WI38 (cell line): ENCODE results near the gene KCNJ5.

Experiments used
- H3K4me3 ChIP-seq: 2 replicates; pipeline ENCODE4 v1.5.1; 2011; ENCODE audit warnings: low read depth, mild to moderate bottlenecking, control low read depth, low read length
- CTCF ChIP-seq: IDR thresholded peaks from 2 replicates; pipeline ENCODE4 v1.5.1; 2012; ENCODE audit warnings: low read depth, mild to moderate bottlenecking, control low read depth, low read length

The KCNJ5 gene

GRCh38 chr11:128967578-128967977 is 76.4 kb downstream of the KCNJ5 start:
- no peak for TF ChIP-seq CTCF
- H3K4me3 ChIP-seq: no peak overlapping the region

- TF ChIP-seq CTCF: no peak
- H3K4me3 ChIP-seq: no peak overlapping the region
These were observed 77.8 kb downstream of the KCNJ5 start for GRCh38 chr11:128968916-128969315.
